GM08714 (cell line): ENCODE results near the gene TBC1D1.

ENCODE experiments used
- H3K4me3 ChIP-seq: fragments of 200-500 bp; sonication (Bioruptor generic); 2 replicates; pipeline ENCODE4 v1.5.1; 2014; ENCODE audit warnings: mild to moderate bottlenecking, low read length, inconsistent platforms
- ZNF274 ChIP-seq: IDR thresholded peaks from 2 replicates; pipeline ENCODE4 v1.6.1; 2012; ENCODE audit warnings: mild to moderate bottlenecking, low read depth, low read length

Gene TBC1D1

DNA sequence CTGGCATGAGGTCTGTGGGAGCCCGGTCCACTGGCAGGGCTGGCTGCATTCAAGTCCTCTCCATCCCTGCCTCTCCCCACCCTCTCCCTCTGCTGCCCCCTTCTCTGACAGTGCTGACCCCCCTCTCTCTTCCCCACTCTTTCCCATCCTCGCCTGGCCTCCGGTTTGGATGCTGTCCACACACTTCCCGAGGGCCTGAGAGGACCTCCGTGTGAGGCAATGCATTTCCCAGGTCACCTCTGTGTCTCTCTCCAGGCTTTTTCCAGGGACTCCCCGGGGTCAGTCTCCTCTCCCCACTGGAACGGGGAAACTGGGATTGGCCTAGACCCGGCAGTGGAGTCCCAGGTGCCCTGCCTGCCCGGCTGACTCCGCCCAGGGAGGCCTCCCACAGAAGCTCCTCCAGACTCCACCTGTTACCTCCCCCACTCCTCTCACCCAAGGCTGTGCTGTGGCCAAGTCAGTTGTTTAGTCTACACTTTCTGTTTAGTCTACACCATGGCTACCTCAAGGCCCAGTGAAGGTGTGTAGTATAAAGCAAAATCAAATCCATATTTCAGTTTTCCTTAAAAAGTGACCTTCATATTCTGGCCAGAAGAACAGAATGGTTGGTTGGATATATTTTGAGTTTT, 216.1 kb downstream of the TBC1D1 start:
- no peak overlapping the region for H3K4me3 ChIP-seq
- TF ChIP-seq ZNF274 = no peak

DNA sequence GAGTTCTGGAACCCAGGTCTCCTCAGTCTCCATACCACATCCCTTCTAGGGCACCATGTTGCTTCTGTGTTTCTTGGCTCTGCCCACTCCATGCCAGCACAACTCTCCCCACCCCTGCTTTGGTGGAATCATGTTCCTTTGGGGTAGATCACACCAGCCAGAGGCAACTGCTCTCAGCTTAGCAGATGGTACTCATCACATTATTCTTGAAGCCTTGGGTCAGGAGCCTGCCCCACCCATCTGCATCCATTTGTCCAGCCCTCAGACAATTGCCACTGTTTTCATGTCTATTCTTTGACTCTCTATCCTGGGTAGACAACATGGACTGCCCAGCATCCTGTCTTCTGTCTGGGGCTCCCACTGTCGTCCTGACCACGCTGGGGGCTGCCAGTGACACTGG, 216.9 kb downstream of the TBC1D1 start:
- no peak for TF ChIP-seq ZNF274
- H3K4me3 ChIP-seq = no peak overlapping the region

DNA sequence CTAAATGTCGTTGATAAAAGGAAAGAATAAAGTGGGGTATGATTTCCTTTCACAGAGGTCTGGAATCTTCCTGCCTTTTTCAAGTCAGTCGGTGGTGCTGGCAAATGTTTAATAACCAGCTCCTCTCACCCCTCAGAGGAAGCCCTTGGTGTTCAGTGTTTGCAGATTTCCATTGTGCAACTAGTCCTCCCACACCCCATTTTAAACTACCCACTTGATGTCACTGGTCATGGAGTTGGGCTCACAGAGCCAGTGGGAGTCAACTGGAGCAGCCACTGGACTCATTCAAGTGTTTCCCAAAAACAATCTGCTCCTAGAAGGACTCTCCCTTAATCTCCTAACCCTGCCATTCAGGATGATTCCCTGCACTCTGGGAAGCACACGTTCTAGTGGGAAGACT, 218.5 kb downstream of the TBC1D1 start:
- TF ChIP-seq ZNF274 = no peak

DNA sequence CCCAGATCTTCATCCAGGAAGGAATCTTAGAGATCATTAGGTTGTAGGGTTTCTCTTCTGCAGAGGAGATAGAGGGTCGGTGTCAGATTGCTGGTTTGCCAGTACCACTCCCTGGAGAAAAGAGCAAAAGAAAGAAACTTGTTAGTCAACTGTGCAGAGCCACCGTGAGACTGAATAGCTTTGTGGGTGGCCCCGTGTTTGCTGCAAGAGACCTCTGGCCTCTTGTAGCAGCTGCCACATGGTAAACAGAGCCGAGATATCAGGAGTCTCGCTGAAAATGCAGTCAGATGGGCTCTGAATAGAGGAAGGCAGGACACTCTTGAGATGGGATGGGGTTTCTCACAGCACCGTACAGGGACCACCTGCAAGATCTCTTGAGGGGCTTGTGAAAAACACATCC, 219.0 kb downstream of the TBC1D1 start:
- TF ChIP-seq ZNF274 = no peak
- no peak overlapping the region for H3K4me3 ChIP-seq

More for the DNA sequence above, 218.5 kb downstream of the TBC1D1 start:
- no peak overlapping the region for H3K4me3 ChIP-seq

DNA sequence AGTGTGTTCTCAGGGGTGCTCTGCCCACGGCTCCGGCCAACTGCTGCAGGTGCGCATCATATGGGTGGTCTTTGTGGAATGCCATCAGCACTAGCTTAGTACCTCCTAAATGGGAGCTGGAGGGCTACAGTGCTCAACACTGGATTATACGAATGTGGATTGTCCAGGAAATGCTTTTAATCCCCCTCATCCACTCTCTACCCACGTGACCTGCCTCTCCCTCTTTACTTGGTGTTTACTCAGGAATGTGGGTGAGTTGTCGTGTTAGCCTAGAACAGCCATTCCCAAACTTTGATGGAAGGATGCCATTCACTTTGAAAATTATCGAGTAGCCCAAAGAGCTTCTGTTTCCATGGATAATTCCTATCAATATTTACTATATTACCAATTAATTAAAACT, 220.1 kb downstream of the TBC1D1 start:
- TF ChIP-seq ZNF274 = no peak

DNA sequence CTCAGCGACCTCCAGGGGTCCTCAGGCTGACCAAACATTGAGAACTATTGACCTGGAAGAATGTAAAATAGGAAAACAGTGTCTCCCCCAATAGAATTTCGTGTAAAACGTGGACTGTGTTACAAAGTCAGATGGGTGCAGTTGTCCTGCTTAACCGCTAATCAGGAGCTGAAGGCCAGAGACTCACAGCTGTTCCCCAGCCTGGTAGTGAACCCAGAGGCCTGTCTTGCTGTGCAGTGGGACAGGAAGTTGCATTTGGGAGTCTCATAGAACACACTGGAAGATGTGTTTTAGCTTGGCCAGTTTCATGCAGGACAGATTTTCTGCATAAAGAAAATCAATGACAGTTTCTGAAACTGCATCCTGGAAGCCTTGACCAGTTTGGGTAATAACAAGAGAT, 220.8 kb downstream of the TBC1D1 start:
- no peak overlapping the region for H3K4me3 ChIP-seq
- no peak for TF ChIP-seq ZNF274

More for the DNA sequence above, 220.1 kb downstream of the TBC1D1 start:
- H3K4me3 ChIP-seq = no peak overlapping the region

DNA sequence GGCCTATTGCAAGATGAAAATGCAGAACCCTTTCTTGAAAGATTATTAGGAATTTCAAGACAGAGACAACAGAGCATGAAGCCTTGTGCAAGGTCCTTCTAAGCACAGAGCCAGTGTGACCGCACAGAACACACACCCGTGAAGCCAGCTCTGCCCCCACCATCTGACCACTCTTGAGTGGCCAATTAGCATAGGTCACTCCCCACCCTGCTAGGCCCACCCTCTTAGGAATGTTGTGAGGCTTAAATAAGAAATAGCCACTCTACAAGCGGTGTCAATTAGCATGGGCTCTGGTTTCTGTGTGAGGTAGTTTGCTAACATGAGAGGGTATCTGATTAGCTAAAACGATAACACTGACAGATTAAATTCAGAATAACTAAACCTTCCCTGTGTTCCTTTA, 222.2 kb downstream of the TBC1D1 start:
- H3K4me3 ChIP-seq = no peak overlapping the region
- TF ChIP-seq ZNF274 = no peak

DNA sequence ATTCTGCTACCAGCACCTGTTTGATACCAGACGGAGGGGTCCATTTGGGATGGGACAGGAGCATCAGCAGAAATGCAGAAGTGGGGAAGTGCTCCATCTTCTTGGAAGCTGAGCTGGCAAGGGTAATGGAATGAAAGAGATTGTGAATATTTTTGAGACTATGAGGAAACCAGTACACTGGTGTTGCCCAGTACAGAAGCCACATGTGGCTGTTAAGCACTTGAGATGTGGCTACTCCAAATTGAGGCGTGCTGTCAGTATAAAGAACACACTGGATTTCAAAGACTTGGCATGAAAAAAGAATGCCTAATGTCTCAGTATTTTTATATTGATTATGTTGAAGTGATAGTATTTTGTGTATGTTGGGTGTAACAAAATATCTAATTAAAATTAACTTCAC, 222.7 kb downstream of the TBC1D1 start:
- no peak overlapping the region for H3K4me3 ChIP-seq
- TF ChIP-seq ZNF274 = no peak

DNA sequence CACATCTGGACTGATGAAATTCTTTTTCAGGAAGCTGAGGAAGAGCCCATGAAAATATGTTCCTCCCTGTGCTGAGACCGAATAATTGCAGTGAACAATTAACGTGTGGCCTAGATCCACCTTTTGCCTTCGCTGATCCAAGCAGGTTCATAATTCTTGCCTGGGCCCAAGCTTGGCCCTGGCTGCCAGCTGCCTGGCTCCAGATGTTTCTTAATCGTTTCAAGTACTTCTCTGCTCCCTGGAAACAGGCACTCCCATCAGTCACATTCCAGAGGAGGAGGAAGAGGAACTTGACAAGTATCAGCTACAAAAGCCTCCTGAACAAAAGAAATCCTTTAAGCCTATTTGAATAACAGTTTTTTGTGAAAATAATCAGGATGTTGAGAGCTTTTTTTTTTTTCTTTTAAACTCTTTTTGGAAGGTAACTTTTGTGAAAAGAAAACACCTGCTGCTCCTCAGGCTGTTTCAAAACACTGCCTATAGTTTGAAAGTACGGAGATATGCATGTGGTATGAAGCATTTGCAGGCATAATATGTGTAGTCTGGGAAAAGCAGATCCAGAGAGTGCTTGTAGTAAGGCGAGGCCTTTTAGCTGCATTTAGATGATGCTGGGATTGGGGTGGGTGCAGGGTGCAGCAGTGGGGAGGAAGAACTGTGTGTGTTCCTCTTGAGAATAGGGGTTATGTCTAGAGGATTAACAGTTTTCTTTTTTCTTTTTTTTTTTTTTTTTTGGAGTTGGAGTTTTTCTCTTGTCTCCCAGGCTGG, 223.7 kb downstream of the TBC1D1 start:
- TF ChIP-seq ZNF274 = no peak
- H3K4me3 ChIP-seq = no peak overlapping the region

DNA sequence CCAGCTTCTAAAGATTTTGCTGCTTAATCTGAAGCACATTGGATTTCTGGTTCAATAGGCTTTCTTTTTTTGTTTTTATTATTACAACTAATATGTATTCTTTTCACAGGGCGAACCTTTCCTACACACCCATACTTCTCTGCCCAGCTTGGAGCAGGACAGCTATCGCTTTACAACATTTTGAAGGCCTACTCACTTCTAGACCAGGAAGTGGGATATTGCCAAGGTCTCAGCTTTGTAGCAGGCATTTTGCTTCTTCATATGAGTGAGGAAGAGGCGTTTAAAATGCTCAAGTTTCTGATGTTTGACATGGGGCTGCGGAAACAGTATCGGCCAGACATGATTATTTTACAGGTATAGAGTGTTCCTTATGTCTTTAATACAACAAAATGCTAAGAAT, 224.7 kb downstream of the TBC1D1 start:
- TF ChIP-seq ZNF274 = no peak

DNA sequence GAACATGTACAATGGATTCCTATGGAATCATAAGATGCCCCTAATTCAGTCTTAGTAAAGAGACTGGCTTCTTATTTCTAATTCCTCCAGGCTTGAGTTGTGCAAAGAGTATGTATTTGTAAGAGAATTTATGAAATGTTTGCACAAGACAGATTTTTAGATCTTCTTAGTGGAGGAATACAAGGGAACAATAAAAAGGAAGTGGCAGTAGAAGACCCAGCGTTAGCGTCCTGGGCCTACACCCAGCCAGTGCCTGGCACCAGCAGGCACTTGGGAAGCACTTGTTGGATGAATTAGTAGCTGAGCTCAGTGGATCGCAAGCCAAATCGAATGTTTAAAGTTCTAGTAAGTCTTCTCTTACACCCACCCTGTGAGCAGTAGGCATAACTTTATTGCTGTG, 226.7 kb downstream of the TBC1D1 start:
- no peak for TF ChIP-seq ZNF274
- H3K4me3 ChIP-seq = no peak overlapping the region

More for the DNA sequence above, 224.7 kb downstream of the TBC1D1 start:
- no peak overlapping the region for H3K4me3 ChIP-seq

DNA sequence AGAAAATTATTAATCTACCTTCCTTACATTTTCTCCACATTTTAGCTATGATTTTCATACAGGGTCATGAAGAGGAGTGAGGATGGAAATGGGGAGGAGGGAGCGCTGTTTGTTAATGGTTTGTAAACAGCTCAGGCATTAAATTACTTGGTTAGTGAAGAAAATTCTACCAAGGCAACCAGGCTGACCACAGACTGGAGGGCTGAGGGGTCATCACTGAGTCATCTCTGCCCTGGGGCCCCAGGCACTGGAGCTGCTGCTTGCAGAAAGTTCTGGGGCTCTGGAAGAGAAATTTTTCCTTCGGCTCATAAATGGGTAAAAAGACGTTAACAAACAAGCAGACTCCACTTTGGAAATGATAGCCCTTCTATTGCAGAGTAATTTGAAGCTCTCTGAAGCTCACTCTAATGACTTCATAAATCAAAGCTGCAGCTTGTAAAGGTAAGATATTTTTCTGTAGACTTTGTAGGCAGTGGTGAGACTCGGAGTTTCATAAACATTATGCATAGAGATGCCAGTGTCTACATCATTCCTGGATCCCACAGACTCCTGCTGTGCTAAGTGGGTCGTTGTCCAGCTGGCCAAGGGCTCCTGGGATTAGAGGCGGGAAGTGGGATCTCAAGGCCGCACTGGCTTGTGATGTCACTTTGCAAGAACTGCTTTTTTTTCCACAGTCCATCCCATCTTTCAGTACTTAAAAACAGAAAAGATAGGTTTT, 228.9 kb downstream of the TBC1D1 start:
- TF ChIP-seq ZNF274 = no peak
- H3K4me3 ChIP-seq = no peak overlapping the region

DNA sequence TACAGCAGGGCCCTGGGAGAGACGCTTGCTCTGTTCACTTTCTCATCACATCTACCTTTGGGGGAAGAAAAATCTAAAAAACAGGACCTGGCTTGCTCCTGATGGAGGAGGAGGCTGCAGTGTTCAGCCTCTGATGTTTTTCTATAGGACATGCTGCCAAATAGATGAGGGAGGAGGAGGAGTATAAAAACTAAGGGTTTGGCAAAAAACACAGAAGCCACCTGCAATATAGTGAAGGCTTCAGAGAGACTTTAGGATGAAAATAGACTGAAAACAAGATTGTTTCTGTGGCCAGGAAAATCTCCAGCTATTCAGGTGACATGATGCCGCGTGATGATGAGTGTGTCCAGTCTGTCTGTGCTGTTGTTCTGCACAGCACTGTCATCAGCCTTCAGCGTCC, 229.9 kb downstream of the TBC1D1 start:
- TF ChIP-seq ZNF274 = no peak
- no peak overlapping the region for H3K4me3 ChIP-seq

DNA sequence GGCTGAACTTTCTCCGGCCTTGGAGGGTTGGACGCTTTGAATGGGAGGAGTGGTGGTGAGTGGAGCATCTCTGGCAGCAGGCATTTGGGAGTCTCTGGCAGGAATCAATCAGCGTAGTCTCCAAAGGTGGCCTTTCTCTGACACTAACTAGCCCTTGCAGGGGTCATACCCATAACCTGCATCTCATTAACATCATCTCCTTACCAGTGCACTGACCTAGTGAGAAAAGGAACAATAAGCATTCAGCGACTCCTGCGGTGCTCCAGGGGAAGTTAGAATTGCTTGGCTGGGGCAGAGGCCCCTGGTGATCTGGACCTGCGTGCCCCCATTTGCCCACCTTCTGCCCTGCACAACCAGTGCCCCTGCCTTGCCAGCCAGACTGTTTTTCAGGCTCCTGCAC, 231.2 kb downstream of the TBC1D1 start:
- no peak for TF ChIP-seq ZNF274

DNA sequence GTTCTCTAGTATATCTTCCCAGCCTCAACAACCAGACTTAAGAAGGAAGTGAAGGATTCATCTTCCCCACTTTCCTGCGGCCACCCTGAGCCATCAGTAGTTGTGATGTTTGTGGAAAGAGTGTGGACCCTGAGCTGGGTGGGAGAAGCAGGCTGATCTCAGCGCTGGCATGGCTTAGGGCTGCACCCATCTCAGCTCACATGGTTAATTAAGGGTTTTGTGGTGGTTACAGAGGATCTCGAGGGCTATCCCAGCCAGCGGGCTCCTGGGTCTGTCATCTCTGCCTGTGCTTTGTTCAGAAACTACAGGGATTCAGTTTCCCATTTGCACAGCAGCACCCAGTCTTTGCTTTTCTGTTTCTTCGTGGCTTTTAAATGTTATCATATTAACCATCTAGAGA, 232.7 kb downstream of the TBC1D1 start:
- no peak overlapping the region for H3K4me3 ChIP-seq
- no peak for TF ChIP-seq ZNF274

More for the DNA sequence above, 231.2 kb downstream of the TBC1D1 start:
- H3K4me3 ChIP-seq = no peak overlapping the region
